Inflammatory macrophage treated with lipopolysaccharide for 1 hour (primary cell): ENCODE data around the gene MAGEB17.
"Not testable (repeated sequence)": the region's sequence is repeated elsewhere in the genome, so short reads cannot be mapped to it uniquely, and the experiment has no call there.

Experiments
- DNase-seq, 2 donors: peaks; one replicate each; pipeline ENCODE4 v3.0.0-alpha.2; 2020 to 2022

The MAGEB17 gene

GRCh38 chrX:16160729-16161128 is 6.6 kb upstream of the MAGEB17 start:
- DNase-seq = no peak

GRCh38 chrX:16161173-16161572 is 6.1 kb upstream of the MAGEB17 start:
- DNase-seq = not testable (repeated sequence)

- no peak for DNase-seq
Measured at GRCh38 chrX:16162391-16162790, 4.9 kb upstream of the MAGEB17 start.

GRCh38 chrX:16164748-16165147 is 2.5 kb upstream of the MAGEB17 start:
- no peak for DNase-seq

- DNase-seq = no peak
Measured at GRCh38 chrX:16171039-16171438, 3.8 kb downstream of the MAGEB17 start.

GRCh38 chrX:16171944-16172343 is 4.7 kb downstream of the MAGEB17 start:
- DNase-seq = no peak

- no peak for DNase-seq
Measured at GRCh38 chrX:16172391-16172790, 5.1 kb downstream of the MAGEB17 start.

- DNase-seq = no peak
Measured at GRCh38 chrX:16175329-16176061, 8.2 kb downstream of the MAGEB17 start.

GRCh38 chrX:16177260-16177659 is 10.0 kb downstream of the MAGEB17 start:
- no peak for DNase-seq

GRCh38 chrX:16183843-16184242 is 16.6 kb downstream of the MAGEB17 start:
- not testable (repeated sequence) for DNase-seq

- peak; percentile 51 to 57 for DNase-seq
Measured at GRCh38 chrX:16185725-16186136, 18.4 kb downstream of the MAGEB17 start.

- DNase-seq = no peak
Measured at GRCh38 chrX:16186380-16187007, 19.2 kb downstream of the MAGEB17 start.

- DNase-seq = no peak
Measured at GRCh38 chrX:16187024-16187760, 19.9 kb downstream of the MAGEB17 start.

- no peak for DNase-seq
Measured at GRCh38 chrX:16188687-16189086, 21.4 kb downstream of the MAGEB17 start.

GRCh38 chrX:16191605-16192004 is 24.3 kb downstream of the MAGEB17 start:
- no peak for DNase-seq

GRCh38 chrX:16196829-16197228 is 29.5 kb downstream of the MAGEB17 start:
- no peak for DNase-seq

GRCh38 chrX:16199343-16199742 is 32.1 kb downstream of the MAGEB17 start:
- no peak for DNase-seq

- DNase-seq = no peak
Measured at GRCh38 chrX:16202943-16203342, 35.7 kb downstream of the MAGEB17 start.

- no peak for DNase-seq
Measured at GRCh38 chrX:16204538-16204937, 37.3 kb downstream of the MAGEB17 start.

GRCh38 chrX:16205840-16206239 is 38.6 kb downstream of the MAGEB17 start:
- no peak for DNase-seq

- no peak for DNase-seq
Measured at GRCh38 chrX:16207634-16208033, 40.4 kb downstream of the MAGEB17 start.

GRCh38 chrX:16208601-16209000 is 41.3 kb downstream of the MAGEB17 start:
- DNase-seq = no peak

GRCh38 chrX:16210061-16210460 is 42.8 kb downstream of the MAGEB17 start:
- DNase-seq = peak; percentile 27 to 72

- DNase-seq = no peak
Measured at GRCh38 chrX:16212024-16212423, 44.7 kb downstream of the MAGEB17 start.
